Calu3 (cell line): Measurements from ENCODE around the gene WDFY2. TPM values are rescaled to one million over a fixed set of nuclear protein-coding genes. Genes with fewer than 3 reads are reported as not detected.

Source experiments
- BruUV-seq: library from RNA; stranded (reverse); fragments of 400-500 nt; replicated peaks from 2 replicates; lab custom pipeline; 2021; lab: Mats Ljungman, UMichigan
- CTCF ChIA-PET: fragments of 300-600 bp; sonication (Branson Sonifier 250); formaldehyde crosslinking; loops from one replicate; lab custom pipeline; 2022; ENCODE audit warnings: antibody characterized with exemption; lab: Charles Lee
- DNase-seq: peaks from one replicate; pipeline ENCODE4 v3.0.0; 2022
- H3K27ac Mint-ChIP-seq: one replicate; pipeline ENCODE4 v1.8.0; 2022; ENCODE audit warnings: mixed read lengths; ENCODE audit not compliant: unreplicated experiment
- H3K27me3 Mint-ChIP-seq: one replicate; pipeline ENCODE4 v1.8.0; 2022; ENCODE audit warnings: mixed read lengths; ENCODE audit not compliant: unreplicated experiment
- H3K36me3 Mint-ChIP-seq: one replicate; pipeline ENCODE4 v1.8.0; 2022; ENCODE audit warnings: mild to moderate bottlenecking, moderate library complexity, mixed read lengths; ENCODE audit not compliant: insufficient read depth, unreplicated experiment
- H3K4me1 Mint-ChIP-seq: one replicate; pipeline ENCODE4 v1.8.0; 2022; ENCODE audit warnings: mild to moderate bottlenecking, low read depth, mixed read lengths; ENCODE audit not compliant: unreplicated experiment
- H3K4me3 Mint-ChIP-seq: one replicate; pipeline ENCODE4 v1.8.0; 2022; ENCODE audit warnings: mild to moderate bottlenecking, low read depth, moderate library complexity, mixed read lengths; ENCODE audit not compliant: unreplicated experiment
- H3K9me3 Mint-ChIP-seq: one replicate; pipeline ENCODE4 v1.8.0; 2022; ENCODE audit warnings: low read depth, mixed read lengths; ENCODE audit not compliant: unreplicated experiment
- intact Hi-C: fragments of 100-400 bp; cut with micrococcal nuclease; formaldehyde crosslinking; loops from one replicate; pipeline ENCODE4 v1.10.0; 2022; ENCODE audit not compliant: unreplicated experiment
- total RNA-seq: library from RNA; stranded (reverse); gene quantifications from 2 replicates; pipeline ENCODE4 v1.2.3, GENCODE V29; 2022
- TF ChIP-seq, protein P1 (sequence below): fragments of 200-600 bp; IDR thresholded peaks from one replicate; pipeline ENCODE4 v1.8.0; 2022; ENCODE audit warnings: antibody characterized with exemption; ENCODE audit not compliant: unreplicated experiment

WDFY2 gene
- total RNA-seq, 1 experiment from 2014 or later = 5.9 TPM

DNA sequence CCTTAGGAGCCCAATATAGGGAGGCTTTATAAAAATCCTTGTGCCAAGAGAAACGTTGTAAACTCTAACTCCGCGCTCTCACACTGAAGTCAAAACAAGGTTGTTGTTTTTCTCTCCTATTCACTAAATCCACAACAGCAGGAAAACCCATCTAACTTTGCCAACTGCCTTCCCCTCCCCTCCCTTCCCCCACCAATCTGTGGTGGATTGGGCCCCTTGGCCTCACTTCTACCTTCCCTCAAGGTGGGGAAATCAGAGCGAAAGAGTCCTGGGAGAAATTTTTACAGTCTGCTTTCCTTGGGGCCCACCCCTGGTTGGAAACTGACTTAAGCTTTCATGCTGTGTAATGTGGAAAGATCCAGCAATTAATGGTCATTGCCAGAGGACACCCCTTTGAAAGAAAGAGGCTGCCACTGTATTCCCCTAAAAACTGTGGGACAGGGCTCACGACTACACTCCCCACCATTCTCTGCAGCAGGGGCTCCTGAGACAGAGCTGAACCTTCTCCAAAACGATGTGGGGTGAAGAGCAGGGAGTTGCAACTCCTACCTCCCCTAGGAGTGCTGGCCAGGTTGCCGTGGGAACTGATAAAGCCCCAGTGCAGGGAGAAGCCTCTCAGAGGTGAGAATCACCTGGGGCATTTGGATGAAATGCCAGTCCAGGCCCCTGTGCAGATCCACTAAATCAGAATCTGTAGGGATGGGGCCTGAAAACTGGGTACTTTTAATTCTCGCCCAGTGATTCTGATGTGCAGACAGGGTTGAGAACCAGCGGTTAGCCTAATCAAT is 218.6 kb downstream of the WDFY2 start:
- intact Hi-C loops = loop anchor here (5.0 kb wide), 2 partner anchors 71 to 351 kb away; partner anchors contain the start of gene INTS6
- Mint-ChIP-seq H3K27ac (peak overlapping the region; percentile 60), H3K4me1 (peaks cover 10% of the 10 kb centered on the region), H3K36me3 (peaks cover 29% of the 10 kb centered on the region), H3K4me3 (peak overlapping the region; percentile 68), H3K27me3 (no peaks in the 10 kb centered on the region), H3K9me3 (no peaks in the 10 kb centered on the region)
- CTCF ChIA-PET = interaction anchor here (0.6 to 1.4 kb wide), 6 partner anchors 9 to 738 kb away, joined by 3 to 4 read pairs (median 3); no protein-coding TSS in a partner anchor
- TF ChIP-seq, protein P1, sequence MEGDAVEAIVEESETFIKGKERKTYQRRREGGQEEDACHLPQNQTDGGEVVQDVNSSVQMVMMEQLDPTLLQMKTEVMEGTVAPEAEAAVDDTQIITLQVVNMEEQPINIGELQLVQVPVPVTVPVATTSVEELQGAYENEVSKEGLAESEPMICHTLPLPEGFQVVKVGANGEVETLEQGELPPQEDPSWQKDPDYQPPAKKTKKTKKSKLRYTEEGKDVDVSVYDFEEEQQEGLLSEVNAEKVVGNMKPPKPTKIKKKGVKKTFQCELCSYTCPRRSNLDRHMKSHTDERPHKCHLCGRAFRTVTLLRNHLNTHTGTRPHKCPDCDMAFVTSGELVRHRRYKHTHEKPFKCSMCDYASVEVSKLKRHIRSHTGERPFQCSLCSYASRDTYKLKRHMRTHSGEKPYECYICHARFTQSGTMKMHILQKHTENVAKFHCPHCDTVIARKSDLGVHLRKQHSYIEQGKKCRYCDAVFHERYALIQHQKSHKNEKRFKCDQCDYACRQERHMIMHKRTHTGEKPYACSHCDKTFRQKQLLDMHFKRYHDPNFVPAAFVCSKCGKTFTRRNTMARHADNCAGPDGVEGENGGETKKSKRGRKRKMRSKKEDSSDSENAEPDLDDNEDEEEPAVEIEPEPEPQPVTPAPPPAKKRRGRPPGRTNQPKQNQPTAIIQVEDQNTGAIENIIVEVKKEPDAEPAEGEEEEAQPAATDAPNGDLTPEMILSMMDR = no peak
- BruUV-seq = TSS peak; percentile 75
- DNase-seq = no peak

DNA sequence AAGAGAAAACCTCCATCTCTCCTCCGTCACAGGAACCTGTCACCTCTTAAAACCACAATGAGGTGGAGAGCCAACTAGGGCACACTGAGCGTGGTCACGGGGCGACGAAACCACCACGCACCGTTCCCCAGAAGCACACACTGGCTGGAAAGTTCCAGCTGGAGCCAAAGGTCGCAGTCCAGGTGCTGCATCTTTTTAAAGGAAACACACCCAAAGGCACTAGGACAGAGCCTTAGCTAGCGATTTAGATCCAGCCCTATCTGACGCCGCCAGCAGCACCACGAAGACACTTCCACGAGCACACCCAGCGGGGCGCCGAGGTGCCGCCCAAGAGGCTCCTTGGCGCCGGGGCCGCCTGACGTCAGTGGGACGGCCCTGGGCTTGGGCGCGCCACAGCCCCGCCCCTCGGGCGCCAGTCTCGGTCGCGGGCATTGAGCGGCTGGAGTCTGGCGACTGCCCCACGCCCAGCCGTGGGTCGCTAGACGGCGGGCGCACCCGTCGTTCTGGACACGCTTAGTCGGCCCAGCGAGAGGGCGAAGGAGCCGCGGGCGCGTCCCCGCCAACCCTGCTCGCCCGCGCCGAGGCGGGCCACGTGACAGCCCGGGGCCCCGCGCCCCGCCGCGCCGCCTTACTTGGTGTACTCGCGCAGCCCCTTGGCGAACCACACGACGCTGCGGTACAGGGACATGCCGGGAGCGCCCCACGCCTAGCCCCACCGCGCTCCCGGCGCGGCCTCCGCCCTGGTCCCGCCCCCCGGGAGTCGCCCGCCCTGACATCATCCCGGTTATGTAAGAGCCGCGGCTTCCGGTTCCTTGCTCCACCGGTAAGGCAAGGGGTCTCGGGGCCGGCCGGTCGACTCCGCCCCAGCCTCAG is 219.4 kb downstream of the WDFY2 start, which contains the start of gene DHRS12:
TSS of gene DHRS12 (minus strand) at position 742 of the 873 bp plus-strand sequence. CDS start 4,504 bp downstream, outside the sequence.
- Mint-ChIP-seq H3K27me3 (no peaks in the 10 kb centered on the region), H3K9me3 (no peaks in the 10 kb centered on the region), H3K4me3 (peak within 1 kb of the TSS; percentile 68), H3K27ac (peak within 1 kb of the TSS; percentile 60), H3K4me1 (peaks cover 10% of the 10 kb centered on the region), H3K36me3 (peaks cover 29% of the 10 kb centered on the region)
- CTCF ChIA-PET = no interaction called here
- peak; percentile 80 for DNase-seq
- intact Hi-C loops = loop anchor here (5.0 kb wide), 2 partner anchors 71 to 351 kb away; partner anchors contain the start of gene INTS6
- no TSS peak for BruUV-seq
- TF ChIP-seq, protein P1 = no peak

DNA sequence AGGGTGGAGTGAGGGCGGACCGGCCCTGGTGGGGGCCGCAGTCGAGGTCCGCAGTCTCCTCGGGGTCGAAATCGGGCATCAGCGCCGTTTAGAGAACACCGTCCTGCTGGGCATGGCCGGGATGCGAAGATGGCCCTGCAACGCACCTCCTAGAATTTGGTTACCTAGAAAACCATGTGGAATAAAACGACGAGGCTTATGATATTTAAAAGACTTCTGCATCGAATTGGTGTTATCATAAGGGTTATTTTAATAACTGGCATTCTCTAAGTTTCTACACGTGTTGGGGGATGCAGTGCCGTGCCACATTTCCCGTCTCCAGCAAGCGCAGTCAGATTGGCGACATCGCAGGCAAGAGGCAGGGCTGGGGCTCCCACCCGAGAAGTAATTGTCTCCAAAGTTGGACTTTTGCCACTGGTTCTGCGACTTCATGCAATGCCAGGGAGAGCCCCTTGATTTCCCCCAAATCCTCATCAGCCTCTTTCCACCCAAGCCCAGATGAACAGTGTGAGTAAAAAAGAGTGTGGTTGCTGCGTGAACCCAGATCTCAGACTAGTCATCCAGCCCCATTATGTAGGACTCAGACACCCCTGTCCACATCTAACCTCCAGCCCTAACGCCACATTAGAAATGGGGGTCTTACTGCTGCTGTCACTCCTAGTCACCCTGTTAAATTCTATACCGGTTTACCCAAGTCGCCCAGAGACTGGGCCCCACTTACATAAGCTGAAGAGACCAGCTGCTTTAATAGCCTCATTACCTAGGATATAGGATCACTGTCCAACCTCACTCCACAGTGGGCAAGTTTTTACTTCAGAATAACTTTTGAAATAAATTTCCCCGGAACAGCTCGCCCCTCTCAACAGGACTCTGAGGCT is 220.3 kb downstream of the WDFY2 start:
- no peak for DNase-seq
- no peaks in the 10 kb centered on the region for H3K9me3 Mint-ChIP-seq
- H3K27ac Mint-ChIP-seq = peak overlapping the region; percentile 58
- TF ChIP-seq, protein P1 = no peak
- peak overlapping the region; percentile 68 for H3K4me3 Mint-ChIP-seq
- BruUV-seq = TSS peak; percentile 78
- no peaks in the 10 kb centered on the region for H3K27me3 Mint-ChIP-seq
- CTCF ChIA-PET = no interaction called here
- intact Hi-C loops = loop anchor here (5.0 kb wide), 2 partner anchors 72 to 352 kb away; partner anchors contain the start of gene INTS6
- peaks cover 10% of the 10 kb centered on the region for H3K4me1 Mint-ChIP-seq
- H3K36me3 Mint-ChIP-seq = peaks cover 29% of the 10 kb centered on the region
